ENCODE measurements around the gene FRMD4A.

DNA sequence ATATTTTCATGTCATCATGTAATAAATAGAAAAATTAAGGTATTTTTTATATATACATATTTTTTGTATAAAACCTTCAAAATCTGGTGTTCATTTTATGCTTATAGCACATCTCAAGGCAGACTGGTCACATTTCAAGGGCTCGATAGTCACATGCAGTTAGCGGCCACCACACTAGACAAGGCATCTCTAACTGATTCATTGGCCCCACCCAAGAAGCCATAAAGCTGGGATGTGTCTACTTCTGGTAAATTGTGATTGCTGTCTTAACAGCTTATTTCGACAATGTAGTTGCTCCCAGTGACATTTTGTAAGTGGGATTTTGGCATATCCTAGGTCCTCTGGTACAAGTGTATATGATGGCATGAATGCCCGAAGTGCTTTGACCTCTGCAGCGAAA is 168.7 kb downstream of the FRMD4A start:
- TF ChIP-seq, protein P1, sequence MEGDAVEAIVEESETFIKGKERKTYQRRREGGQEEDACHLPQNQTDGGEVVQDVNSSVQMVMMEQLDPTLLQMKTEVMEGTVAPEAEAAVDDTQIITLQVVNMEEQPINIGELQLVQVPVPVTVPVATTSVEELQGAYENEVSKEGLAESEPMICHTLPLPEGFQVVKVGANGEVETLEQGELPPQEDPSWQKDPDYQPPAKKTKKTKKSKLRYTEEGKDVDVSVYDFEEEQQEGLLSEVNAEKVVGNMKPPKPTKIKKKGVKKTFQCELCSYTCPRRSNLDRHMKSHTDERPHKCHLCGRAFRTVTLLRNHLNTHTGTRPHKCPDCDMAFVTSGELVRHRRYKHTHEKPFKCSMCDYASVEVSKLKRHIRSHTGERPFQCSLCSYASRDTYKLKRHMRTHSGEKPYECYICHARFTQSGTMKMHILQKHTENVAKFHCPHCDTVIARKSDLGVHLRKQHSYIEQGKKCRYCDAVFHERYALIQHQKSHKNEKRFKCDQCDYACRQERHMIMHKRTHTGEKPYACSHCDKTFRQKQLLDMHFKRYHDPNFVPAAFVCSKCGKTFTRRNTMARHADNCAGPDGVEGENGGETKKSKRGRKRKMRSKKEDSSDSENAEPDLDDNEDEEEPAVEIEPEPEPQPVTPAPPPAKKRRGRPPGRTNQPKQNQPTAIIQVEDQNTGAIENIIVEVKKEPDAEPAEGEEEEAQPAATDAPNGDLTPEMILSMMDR (IDR thresholded peaks at IDR 0.05 in 4 of 5, conservative IDR thresholded peaks at IDR 0.05 in 1 of 5): no peak
- TF ChIP-seq POLR2A (IDR thresholded peaks at IDR 0.05): no peak
